ENCODE measurements around the gene GFER.
"Not testable (repeated sequence)": the region's sequence is repeated elsewhere in the genome, so short reads cannot be mapped to it uniquely, and the experiment has no call there.

The GFER gene

GRCh38 chr16:1949507-1949906 is 34.5 kb upstream of the GFER start:
- TF ChIP-seq, protein P1, sequence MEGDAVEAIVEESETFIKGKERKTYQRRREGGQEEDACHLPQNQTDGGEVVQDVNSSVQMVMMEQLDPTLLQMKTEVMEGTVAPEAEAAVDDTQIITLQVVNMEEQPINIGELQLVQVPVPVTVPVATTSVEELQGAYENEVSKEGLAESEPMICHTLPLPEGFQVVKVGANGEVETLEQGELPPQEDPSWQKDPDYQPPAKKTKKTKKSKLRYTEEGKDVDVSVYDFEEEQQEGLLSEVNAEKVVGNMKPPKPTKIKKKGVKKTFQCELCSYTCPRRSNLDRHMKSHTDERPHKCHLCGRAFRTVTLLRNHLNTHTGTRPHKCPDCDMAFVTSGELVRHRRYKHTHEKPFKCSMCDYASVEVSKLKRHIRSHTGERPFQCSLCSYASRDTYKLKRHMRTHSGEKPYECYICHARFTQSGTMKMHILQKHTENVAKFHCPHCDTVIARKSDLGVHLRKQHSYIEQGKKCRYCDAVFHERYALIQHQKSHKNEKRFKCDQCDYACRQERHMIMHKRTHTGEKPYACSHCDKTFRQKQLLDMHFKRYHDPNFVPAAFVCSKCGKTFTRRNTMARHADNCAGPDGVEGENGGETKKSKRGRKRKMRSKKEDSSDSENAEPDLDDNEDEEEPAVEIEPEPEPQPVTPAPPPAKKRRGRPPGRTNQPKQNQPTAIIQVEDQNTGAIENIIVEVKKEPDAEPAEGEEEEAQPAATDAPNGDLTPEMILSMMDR (conservative IDR thresholded peaks at IDR 0.05), result no peak
- no peak overlapping the region for H3K27ac ChIP-seq

GRCh38 chr16:1950047-1950446 is 33.9 kb upstream of the GFER start:
- no peak overlapping the region for H3K27ac ChIP-seq
- TF ChIP-seq, protein P1 (conservative IDR thresholded peaks at IDR 0.05), result no peak

DNA sequence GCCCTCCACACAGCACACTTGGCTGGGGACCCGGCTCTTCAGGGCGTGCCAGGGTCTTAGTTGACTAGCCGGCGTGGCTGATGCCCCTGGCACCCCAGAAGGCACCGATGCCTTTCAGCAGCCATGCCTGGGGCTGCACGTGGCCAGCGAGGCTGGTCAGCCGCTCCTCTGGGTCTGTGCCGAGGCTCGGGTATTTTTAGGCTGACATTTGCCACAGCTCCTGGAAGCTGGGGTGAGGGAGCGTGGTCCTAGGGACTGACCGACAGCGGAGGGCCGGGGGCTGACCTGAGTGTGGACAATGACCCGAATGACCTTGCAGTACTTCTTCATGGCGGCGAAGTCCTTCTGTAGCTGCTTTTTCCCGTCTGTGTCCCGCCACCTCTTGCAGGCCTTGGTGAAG is 33.4 kb upstream of the GFER start:
- TF ChIP-seq, protein P1 (conservative IDR thresholded peaks at IDR 0.05), result no peak
- no peak overlapping the region for H3K27ac ChIP-seq

DNA sequence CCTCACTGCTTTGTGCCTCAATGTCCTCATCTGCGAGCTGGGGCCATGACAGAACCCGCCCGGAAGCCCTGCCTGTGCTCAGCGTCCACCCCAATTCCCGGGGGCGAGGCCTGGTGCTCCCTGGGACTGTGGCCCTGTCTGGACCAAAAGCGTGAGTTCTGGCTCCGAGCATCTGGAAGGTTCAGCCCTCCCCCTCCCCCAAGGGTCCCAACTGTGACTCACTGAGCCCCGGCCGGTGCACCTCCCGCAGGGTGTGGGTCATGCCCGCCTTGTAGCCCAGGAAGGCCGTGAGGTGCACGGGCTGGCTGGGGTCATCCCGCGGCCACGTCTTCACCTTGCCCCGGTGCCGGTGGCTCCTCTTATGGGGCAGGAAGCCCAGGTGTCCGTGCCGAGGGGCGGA is 30.3 kb upstream of the GFER start:
- H3K27ac ChIP-seq, result no peak overlapping the region
- TF ChIP-seq, protein P1 (conservative IDR thresholded peaks at IDR 0.05), result no peak

DNA sequence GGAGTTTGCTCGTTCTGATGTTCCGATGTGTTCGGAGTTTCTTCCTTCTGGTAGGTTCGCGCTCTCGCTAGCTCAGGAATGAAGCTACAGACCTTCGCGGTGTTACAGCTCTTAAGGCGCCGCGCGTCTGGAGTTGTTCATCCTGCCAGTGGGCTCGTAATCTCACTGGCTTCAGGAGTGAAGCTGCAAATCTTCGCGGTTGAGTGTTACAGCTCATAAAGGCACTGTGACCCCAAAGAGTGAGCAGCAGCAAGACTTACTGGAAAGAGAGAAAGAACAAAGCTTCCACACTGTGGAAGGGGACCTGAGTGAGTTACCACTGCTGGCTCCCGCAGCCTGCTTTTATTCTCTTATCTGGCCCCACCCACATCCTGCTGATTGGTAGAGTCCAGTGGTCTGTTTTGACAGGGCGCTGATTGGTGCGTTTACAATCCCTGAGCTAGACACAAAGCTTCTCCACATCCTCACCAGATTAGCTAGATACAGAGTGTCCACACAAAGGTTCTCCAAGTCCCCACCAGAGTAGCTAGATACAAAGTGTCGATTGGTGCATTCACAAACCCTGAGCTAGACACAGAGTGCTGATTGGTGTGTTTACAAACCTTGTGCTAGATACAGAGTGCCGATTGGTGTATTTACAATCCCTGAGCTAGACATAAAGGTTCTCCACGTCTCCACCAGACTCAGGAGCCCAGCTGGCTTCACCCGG is 26.4 kb upstream of the GFER start:
- H3K27ac ChIP-seq, result not testable (repeated sequence)

- not testable (repeated sequence) for H3K27ac ChIP-seq
These were observed 25.9 kb upstream of the GFER start for GRCh38 chr16:1958143-1958491.

DNA sequence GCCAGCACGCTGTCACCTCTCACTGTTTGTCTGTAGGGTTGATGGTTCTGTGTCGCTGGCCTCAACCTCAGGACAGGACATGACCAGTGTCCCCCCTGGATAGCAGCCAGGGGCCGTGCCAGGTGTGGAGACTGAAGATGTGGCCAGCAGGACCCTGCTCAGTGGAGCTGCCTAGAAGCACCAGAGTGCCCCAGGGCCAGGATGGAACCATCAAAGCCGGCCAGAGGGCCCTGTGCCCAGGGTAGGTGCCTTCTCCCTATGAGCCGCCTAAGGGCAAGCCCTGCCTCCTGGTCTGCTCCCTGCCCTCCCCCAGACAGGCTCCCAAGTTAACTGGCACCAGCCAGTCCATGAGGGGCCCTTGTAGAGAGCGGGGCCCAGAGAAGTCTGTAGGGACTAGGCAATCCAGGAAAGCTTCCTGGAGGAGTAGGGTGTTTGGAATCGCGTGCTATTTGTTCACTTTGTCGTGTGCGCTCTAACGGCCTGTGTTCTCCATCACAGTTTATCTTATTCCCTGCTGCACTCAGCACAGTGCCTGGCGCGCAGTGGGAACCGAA is 25.2 kb upstream of the GFER start:
- peak overlapping the region; percentile 84; the same call in 1 of the 2 replicates for H3K27ac ChIP-seq
- TF ChIP-seq, protein P1 (conservative IDR thresholded peaks at IDR 0.05), result no peak

GRCh38 chr16:1959269-1960039 is 24.5 kb upstream of the GFER start, which contains the start of gene NDUFB10:
Gene NDUFB10 (plus strand): TSS chr16:1959538. CDS start chr16:1959625, 87 bp downstream.
- TF ChIP-seq, protein P1 (conservative IDR thresholded peaks at IDR 0.05), result peak; percentile 81
- H3K27ac ChIP-seq, result peak within 1 kb of the TSS; percentile 84
